Measurements from ENCODE around the gene PRDM12.

PRDM12 gene

DNA sequence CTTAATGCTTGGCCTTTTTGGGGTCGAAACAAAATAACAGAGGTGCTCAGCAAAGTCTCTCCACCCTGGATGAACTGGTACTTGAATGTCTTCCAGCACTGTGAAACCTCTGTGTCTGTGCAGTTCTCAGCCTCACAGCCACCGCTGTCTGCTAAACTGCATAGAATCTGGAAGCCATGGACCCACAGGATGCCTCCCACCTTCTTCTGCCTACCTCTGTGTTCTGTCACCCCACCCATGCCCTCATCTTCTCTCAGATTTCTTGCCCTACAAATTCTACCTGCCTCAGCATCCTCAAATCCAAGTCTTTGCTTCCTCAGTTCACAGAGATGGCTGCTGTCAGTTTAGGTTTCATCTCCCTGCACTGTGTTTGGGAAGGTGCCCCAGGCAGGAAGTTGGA, 64.8 kb downstream of the PRDM12 start:
- TF ChIP-seq, protein P1, sequence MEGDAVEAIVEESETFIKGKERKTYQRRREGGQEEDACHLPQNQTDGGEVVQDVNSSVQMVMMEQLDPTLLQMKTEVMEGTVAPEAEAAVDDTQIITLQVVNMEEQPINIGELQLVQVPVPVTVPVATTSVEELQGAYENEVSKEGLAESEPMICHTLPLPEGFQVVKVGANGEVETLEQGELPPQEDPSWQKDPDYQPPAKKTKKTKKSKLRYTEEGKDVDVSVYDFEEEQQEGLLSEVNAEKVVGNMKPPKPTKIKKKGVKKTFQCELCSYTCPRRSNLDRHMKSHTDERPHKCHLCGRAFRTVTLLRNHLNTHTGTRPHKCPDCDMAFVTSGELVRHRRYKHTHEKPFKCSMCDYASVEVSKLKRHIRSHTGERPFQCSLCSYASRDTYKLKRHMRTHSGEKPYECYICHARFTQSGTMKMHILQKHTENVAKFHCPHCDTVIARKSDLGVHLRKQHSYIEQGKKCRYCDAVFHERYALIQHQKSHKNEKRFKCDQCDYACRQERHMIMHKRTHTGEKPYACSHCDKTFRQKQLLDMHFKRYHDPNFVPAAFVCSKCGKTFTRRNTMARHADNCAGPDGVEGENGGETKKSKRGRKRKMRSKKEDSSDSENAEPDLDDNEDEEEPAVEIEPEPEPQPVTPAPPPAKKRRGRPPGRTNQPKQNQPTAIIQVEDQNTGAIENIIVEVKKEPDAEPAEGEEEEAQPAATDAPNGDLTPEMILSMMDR (IDR thresholded peaks at IDR 0.05; ENCODE audit: insufficient read depth, low read length, missing control alignments) = no peak
- DNase-seq (ENCODE audit: low read depth, low spot score) = no peak
- POLR2A ChIA-PET = no interaction called here
- CTCF ChIA-PET = no interaction called here
- H3K4me3 ChIP-seq (ENCODE audit: low read depth, low read length) = no peak overlapping the region

DNA sequence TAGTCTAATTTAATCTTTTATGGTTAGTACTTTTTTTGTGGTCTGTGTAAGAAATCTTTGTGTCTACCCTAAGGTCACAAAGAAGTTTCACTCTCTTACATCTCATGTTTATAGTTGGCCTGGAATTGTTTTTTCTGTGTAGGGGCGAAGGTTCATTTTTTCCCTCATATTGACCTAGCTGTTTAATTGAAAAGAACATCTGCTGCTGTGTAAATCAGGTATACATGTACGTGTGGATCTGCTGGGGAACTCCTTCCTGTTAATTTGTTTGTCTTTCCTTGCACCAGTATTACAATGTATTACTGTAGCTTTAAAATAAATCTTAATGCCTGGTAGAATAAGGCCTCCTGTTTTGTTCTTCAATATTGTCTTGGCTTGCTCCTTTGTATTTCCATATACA, 67.0 kb downstream of the PRDM12 start:
- TF ChIP-seq, protein P1 (IDR thresholded peaks at IDR 0.05; ENCODE audit: insufficient read depth, low read length, missing control alignments) = no peak
- CTCF ChIA-PET = interaction anchor here (0.7 to 1.8 kb wide), 9 partner anchors 11 to 138 kb away, joined by 3 to 8 read pairs (median 4); no protein-coding TSS in a partner anchor
- no peak overlapping the region for H3K4me3 ChIP-seq (ENCODE audit: low read depth, low read length)
- no peak for DNase-seq (ENCODE audit: low read depth, low spot score)
- POLR2A ChIA-PET = interaction anchor here (0.6 kb wide), 1 partner anchor 278 kb away, joined by 4 read pairs; no protein-coding TSS in a partner anchor

DNA sequence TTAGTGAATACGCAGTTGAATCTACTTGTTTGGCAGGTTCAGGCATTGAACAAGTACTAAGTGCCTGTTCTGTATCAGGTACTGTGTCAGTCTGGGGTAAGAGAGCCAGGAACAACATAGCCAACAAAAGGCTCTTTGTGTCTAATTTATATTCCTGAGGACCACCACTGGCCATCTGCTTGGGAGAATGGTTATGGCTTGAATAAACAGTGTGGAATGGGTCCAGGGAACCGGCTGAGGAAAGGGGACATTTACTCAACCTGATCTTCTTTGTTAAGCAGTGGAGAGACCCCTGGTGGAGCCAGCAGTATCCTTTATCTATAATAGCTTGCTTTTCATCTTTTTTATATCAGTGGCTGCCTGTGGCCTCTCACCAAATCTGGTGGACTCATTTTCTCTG, 67.7 kb downstream of the PRDM12 start:
- TF ChIP-seq, protein P1 (IDR thresholded peaks at IDR 0.05; ENCODE audit: insufficient read depth, low read length, missing control alignments) = no peak
- POLR2A ChIA-PET = no interaction called here
- H3K4me3 ChIP-seq (ENCODE audit: low read depth, low read length) = no peak overlapping the region
- DNase-seq (ENCODE audit: low read depth, low spot score) = no peak
- CTCF ChIA-PET = interaction anchor here (0.7 to 1.7 kb wide), 8 partner anchors 13 to 137 kb away, joined by 3 to 8 read pairs (median 3); no protein-coding TSS in a partner anchor
